Measurements from ENCODE around the gene SCGB1C1. TPM values are rescaled to one million over a fixed set of nuclear protein-coding genes. Genes with fewer than 3 reads are reported as not detected.
"Not testable (repeated sequence)": the region's sequence is repeated elsewhere in the genome, so short reads cannot be mapped to it uniquely, and the experiment has no call there.

The SCGB1C1 gene
- total and polyA plus RNA-seq, 10 of the 15 experiments (the other 5 are each of a cell fraction or from before 2014, with no cell fraction given), result not detected

DNA sequence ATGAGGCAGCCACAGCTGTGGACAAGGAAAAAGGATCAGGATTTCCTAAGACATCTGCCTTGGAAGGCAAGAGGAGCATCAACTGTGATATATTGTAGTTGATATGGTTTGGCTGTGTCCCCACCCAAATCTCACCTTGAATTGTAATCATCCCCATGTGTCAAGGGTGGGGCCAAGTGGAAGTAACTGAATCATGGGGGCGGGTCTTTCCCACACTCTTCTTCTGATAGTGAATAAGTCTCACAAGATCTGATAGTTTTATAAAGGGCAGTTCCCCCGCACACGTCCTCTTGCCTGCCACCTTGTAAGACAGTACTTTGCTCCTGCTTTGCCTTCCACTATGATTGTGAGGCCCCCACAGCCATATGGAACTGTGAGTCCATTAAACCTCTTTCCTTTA lies 24.8 kb downstream of the SCGB1C1 start:
- H3K4me3 ChIP-seq, result no peak overlapping the region
- TF ChIP-seq RUNX3 (IDR thresholded peaks at IDR 0.05; ENCODE audit: low read length) (no peak), EZH2 (IDR thresholded peaks at IDR 0.05; ENCODE audit: borderline replicate concordance, control insufficient read depth, low read depth, low read length) (no peak)
- RAD21 ChIA-PET (ENCODE audit: unreplicated experiment), result no interaction called here
- no peaks in the 10 kb centered on the region for H3K9me3 ChIP-seq (replicated peaks; ENCODE audit: control insufficient read depth, insufficient read depth, low read length)
- in situ Hi-C loops (cut with MboI), result no loop called here
- peaks cover 13 to 19% of the 10 kb centered on the region in 2 experiments for H3K36me3 ChIP-seq (ENCODE audit: control insufficient read depth in 2 of 2, insufficient read depth in 2 of 2, low read length in 1 of 2)
- SMC1A ChIA-PET (ENCODE audit: uncharacterized antibody, unreplicated experiment), result interaction anchor here (1.5 kb wide), 1 partner anchor 17 kb away, joined by 3 read pairs; no protein-coding TSS in a partner anchor
- H3K9ac ChIP-seq (ENCODE audit: control insufficient read depth, insufficient read depth, low read length), result no peak overlapping the region
- no peaks in the 10 kb centered on the region for H3K79me2 ChIP-seq (ENCODE audit: control insufficient read depth, insufficient read depth, low read length)
- FAIRE-seq (no peak), DNase-seq (ENCODE audit: low read depth, low spot score) (no peak), ATAC-seq (no peak)
- no peaks in the 10 kb centered on the region for H4K20me1 ChIP-seq (ENCODE audit: control insufficient read depth, insufficient read depth)
- H3K27me3 ChIP-seq (replicated peaks in 1 of 2; ENCODE audit: control insufficient read depth in 2 of 2, insufficient read depth in 2 of 2, low read length in 1 of 2), result no peaks in the 10 kb centered on the region
- no peak overlapping the region for H3K27ac ChIP-seq (ENCODE audit: control insufficient read depth, insufficient read depth)
- CTCF ChIA-PET, result interaction anchor here (1.0 kb wide), 2 partner anchors 11 to 138 kb away, joined by 3 read pairs; partner anchors contain the start of gene BET1L
- no peak overlapping the region for H3K4me2 ChIP-seq (ENCODE audit: control insufficient read depth, insufficient read depth)
- no TSS peak for BruUV-seq (replicated peaks)
- intact Hi-C loops (cut with micrococcal nuclease; ENCODE audit: unreplicated experiment), result no loop called here
- no peaks in the 10 kb centered on the region for H3K4me1 ChIP-seq (ENCODE audit: control insufficient read depth, insufficient read depth, low read length)
- 93% methylated on average over 3 of the region's 3 CpGs for WGBS (ENCODE audit: insufficient coverage, insufficient replicate concordance, low lambda C conversion rate, missing lambda C conversion rate)
- no peak overlapping the region for H2AFZ ChIP-seq (ENCODE audit: control insufficient read depth, low read depth, low read length)
- POLR2A ChIA-PET, result no interaction called here

DNA sequence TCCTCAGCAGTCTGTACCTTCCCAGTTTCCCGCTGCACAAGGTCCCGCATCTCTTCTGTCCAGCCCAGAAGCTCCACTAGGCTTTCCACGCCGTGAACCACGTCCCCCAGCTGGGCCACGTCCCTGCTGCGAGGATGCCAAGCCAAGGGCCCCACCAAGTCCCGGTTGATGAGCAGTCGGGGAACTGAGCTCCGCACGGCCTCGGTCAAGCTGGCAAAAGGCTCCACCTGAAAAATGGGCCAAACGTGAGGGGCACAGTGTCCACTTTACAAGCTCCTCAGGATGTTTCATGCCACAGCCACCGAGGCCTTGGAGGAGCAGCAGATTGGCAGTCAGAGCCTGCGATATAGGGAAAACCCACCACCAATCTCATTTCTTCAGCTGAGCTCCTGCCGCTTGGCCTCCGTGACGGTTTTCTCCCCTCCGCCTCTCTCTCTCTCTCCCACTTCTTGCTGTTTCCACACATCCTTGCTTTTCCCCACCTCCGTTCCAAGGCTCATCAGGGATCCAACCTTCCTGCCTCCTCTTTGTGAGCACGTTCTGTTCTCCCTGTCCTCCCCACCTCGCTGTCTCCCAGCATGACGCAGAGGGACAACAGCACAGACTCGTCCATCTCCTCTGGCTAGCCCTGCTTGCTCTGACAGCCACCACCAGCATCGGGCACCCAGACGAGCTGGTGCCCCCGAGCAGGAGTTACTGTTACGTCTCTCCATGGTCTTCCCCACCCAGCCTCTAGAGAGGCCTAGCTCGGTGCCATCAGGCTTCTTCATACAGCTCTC lies 26.1 kb downstream of the SCGB1C1 start:
- intact Hi-C loops (cut with micrococcal nuclease; ENCODE audit: unreplicated experiment), result no loop called here
- BruUV-seq (replicated peaks), result no TSS peak
- ChIA-PET SMC1A (ENCODE audit: uncharacterized antibody, unreplicated experiment) (no interaction called here), POLR2A (interaction anchor here (1.7 kb wide), 1 partner anchor 11 kb away, joined by 4 read pairs; no protein-coding TSS in a partner anchor), CTCF (interaction anchor here (0.5 to 1.3 kb wide), 3 partner anchors 12 to 145 kb away, joined by 3 to 6 read pairs (median 4); partner anchors contain the start of gene BET1L), RAD21 (ENCODE audit: unreplicated experiment) (no interaction called here)
- Histone ChIP-seq H4K20me1 (ENCODE audit: control insufficient read depth, insufficient read depth) (no peaks in the 10 kb centered on the region), H3K27ac (ENCODE audit: control insufficient read depth, insufficient read depth) (no peak overlapping the region), H3K9me3 (replicated peaks; ENCODE audit: control insufficient read depth, insufficient read depth, low read length) (no peaks in the 10 kb centered on the region), H3K4me3 (no peak overlapping the region), H3K36me3 (ENCODE audit: control insufficient read depth in 2 of 2, insufficient read depth in 2 of 2, low read length in 1 of 2) (peaks cover 5 to 14% of the 10 kb centered on the region in 2 experiments), H3K79me2 (ENCODE audit: control insufficient read depth, insufficient read depth, low read length) (no peaks in the 10 kb centered on the region), H2AFZ (ENCODE audit: control insufficient read depth, low read depth, low read length) (no peak overlapping the region), H3K9ac (ENCODE audit: control insufficient read depth, insufficient read depth, low read length) (no peak overlapping the region), H3K4me2 (ENCODE audit: control insufficient read depth, insufficient read depth) (no peak overlapping the region), H3K4me1 (ENCODE audit: control insufficient read depth, insufficient read depth, low read length) (no peaks in the 10 kb centered on the region), H3K27me3 (replicated peaks in 1 of 2; ENCODE audit: control insufficient read depth in 2 of 2, insufficient read depth in 2 of 2, low read length in 1 of 2) (no peaks in the 10 kb centered on the region)
- DNase-seq (ENCODE audit: low read depth, low spot score) (no peak), FAIRE-seq (no peak), ATAC-seq (no peak)
- TF ChIP-seq CBFB (IDR thresholded peaks at IDR 0.05; ENCODE audit: low read depth) (no peak), TBL1XR1 (IDR thresholded peaks at IDR 0.05; ENCODE audit: low read depth, low read length) (no peak), ZNF207 (IDR thresholded peaks at IDR 0.05; ENCODE audit: borderline replicate concordance) (no peak), CREM (IDR thresholded peaks at IDR 0.05; ENCODE audit: low read depth) (no peak), ZNF217 (IDR thresholded peaks at IDR 0.05) (no peak), SUPT20H (IDR thresholded peaks at IDR 0.05; ENCODE audit: borderline replicate concordance, control insufficient read depth, low read depth, low read length) (no peak), POLR2A (IDR thresholded peaks at IDR 0.05; ENCODE audit: low read depth, low read length) (peak; percentile 45; the same call in 1 of the 2 replicates)
- 84% methylated on average over 27 of the region's 29 CpGs for WGBS (ENCODE audit: insufficient coverage, insufficient replicate concordance, low lambda C conversion rate, missing lambda C conversion rate)
- in situ Hi-C loops (cut with MboI), result no loop called here

DNA sequence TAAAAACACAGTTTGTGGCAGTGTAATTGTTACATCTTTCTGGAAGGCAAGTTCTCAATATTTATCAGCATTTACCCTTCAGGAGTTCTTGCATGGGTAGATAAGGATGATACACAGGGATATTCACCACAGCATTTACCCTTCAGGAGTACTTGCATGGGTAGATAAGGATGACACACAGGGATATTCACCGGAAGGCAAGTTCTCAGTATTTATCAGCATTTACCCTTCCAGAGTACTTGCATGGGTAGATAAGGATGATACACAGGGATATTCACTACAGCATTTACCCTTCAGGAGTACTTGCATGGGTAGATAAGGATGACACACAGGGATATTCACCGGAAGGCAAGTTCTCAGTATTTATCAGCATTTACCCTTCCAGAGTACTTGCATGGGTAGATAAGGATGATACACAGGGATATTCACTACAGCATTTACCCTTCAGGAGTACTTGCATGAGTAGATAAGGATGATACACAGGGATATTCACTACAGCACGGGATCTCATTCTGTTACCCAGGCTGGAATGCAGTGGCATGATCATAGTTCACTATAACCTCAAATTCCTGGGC lies 27.9 kb downstream of the SCGB1C1 start:
- 92% methylated on average over 3 of the region's 3 CpGs for WGBS (ENCODE audit: insufficient coverage, insufficient replicate concordance, low lambda C conversion rate, missing lambda C conversion rate)
- H3K27ac ChIP-seq (ENCODE audit: control insufficient read depth, insufficient read depth); H3K4me2 ChIP-seq (ENCODE audit: control insufficient read depth, insufficient read depth); H3K36me3 ChIP-seq (ENCODE audit: control insufficient read depth in 2 of 2, insufficient read depth in 2 of 2, low read length in 1 of 2); H4K20me1 ChIP-seq (ENCODE audit: control insufficient read depth, insufficient read depth); POLR2A ChIA-PET; H3K4me3 ChIP-seq; H3K27me3 ChIP-seq (replicated peaks in 1 of 2; ENCODE audit: control insufficient read depth in 2 of 2, insufficient read depth in 2 of 2, low read length in 1 of 2); RAD21 ChIA-PET (ENCODE audit: unreplicated experiment); intact Hi-C loops (cut with micrococcal nuclease; ENCODE audit: unreplicated experiment); H3K79me2 ChIP-seq (ENCODE audit: control insufficient read depth, insufficient read depth, low read length); in situ Hi-C loops (cut with MboI); H2AFZ ChIP-seq (ENCODE audit: control insufficient read depth, low read depth, low read length); CTCF ChIA-PET; H3K4me1 ChIP-seq (ENCODE audit: control insufficient read depth, insufficient read depth, low read length); BruUV-seq (replicated peaks); ATAC-seq; H3K9ac ChIP-seq (ENCODE audit: control insufficient read depth, insufficient read depth, low read length); DNase-seq (ENCODE audit: low read depth, low spot score); H3K9me3 ChIP-seq (replicated peaks; ENCODE audit: control insufficient read depth, insufficient read depth, low read length): not testable (repeated sequence)
- SMC1A ChIA-PET (ENCODE audit: uncharacterized antibody, unreplicated experiment), result interaction anchor here (1.2 kb wide), 1 partner anchor 30 kb away, joined by 3 read pairs; no protein-coding TSS in a partner anchor
- peak; percentile 93 for FAIRE-seq
